OCI-LY7 (cell line): ENCODE results near the gene DNAH17.

Experiments
- EZH2phosphoT487 ChIP-seq: fragments of 200-600 bp; sonication (generic); IDR thresholded peaks from 2 replicates; pipeline ENCODE4 v1.6.1; 2018; ENCODE audit warnings: low read depth, borderline replicate concordance, mild to moderate bottlenecking, mixed run types, antibody characterized with exemption, low read length, moderate library complexity, mixed read lengths
- TF ChIP-seq, protein P1 (sequence below): fragments of 200-600 bp; sonication (generic); conservative IDR thresholded peaks from 2 replicates; pipeline ENCODE4 v1.5.1; 2014; ENCODE audit warnings: mild to moderate bottlenecking, antibody characterized with exemption, low read length, moderate library complexity, mixed read lengths

DNA sequence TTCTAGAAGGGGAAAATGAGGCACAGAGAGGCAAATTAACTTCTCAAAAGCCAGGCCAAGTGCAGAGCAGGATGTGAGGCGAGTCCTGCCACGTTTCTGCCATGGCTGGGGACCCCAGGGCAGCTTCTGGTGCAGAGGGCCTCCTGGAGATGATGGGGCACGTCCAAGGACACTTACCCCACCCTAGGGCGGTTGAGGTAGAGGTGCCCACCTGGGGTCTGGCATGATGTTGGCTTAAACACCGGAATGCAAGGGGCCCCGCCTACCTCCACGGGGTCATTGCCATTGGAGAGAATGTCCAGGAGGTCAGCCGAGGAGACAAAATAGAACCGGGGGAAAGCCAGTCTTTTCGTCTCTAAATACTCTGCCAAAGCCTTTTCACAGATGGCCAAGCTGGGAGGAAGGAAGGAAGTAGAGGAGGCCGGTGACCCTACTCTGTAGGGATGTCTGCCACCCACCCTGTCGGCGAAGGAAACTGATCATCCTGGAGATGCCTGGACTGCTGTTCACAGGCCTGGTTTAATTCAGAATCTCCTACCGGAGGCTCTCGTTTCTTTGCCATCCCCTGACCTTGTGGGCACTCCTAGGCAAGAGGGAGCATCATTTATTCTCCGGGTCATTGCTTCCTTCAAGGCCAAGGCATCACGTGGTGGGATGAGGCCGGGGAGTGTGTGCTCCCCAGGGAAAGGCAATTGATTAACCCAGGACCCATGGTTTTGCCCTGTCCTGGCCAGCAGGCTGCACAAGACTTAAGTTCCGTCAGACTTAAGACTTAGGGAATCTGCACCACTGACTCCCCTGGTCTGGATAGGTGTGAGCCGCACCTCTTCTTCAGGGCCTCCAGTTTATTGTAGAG, 70.5 kb downstream of the DNAH17 start:
- TF ChIP-seq, protein P1, sequence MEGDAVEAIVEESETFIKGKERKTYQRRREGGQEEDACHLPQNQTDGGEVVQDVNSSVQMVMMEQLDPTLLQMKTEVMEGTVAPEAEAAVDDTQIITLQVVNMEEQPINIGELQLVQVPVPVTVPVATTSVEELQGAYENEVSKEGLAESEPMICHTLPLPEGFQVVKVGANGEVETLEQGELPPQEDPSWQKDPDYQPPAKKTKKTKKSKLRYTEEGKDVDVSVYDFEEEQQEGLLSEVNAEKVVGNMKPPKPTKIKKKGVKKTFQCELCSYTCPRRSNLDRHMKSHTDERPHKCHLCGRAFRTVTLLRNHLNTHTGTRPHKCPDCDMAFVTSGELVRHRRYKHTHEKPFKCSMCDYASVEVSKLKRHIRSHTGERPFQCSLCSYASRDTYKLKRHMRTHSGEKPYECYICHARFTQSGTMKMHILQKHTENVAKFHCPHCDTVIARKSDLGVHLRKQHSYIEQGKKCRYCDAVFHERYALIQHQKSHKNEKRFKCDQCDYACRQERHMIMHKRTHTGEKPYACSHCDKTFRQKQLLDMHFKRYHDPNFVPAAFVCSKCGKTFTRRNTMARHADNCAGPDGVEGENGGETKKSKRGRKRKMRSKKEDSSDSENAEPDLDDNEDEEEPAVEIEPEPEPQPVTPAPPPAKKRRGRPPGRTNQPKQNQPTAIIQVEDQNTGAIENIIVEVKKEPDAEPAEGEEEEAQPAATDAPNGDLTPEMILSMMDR, result no peak
- TF ChIP-seq EZH2phosphoT487, result no peak
